AG04449 (cell line): ENCODE data around the gene CSRP3.
"Not testable (repeated sequence)": the region's sequence is repeated elsewhere in the genome, so short reads cannot be mapped to it uniquely, and the experiment has no call there.

ENCODE experiments used
- CTCF ChIA-PET: fragments of 350-600 bp; formaldehyde crosslinking; extraction: SDS; loops from one replicate; lab custom pipeline; 2021; ENCODE audit warnings: antibody characterized with exemption; lab: Yijun Ruan, JAX
- POLR2A ChIA-PET: fragments of 400-600, 350-600 bp; formaldehyde crosslinking; extraction: SDS; loops from one replicate; lab custom pipeline; 2020; ENCODE audit warnings: antibody characterized with exemption, inconsistent platforms; lab: Yijun Ruan, JAX
- DNase-seq: peaks from one replicate; pipeline ENCODE4 v3.0.0-alpha.2; 2010; ENCODE audit warnings: low read depth, low spot score
- H3K4me3 ChIP-seq: 2 replicates; pipeline ENCODE4 v1.5.1; 2011; ENCODE audit warnings: low read depth, mild to moderate bottlenecking, control low read depth, low read length
- CTCF ChIP-seq: IDR thresholded peaks from one replicate; pipeline ENCODE4 v1.5.1; 2011; ENCODE audit warnings: mild to moderate bottlenecking, moderate library complexity, low read length, control low read depth, inconsistent platforms; ENCODE audit not compliant: insufficient read depth; ENCODE audit errors: missing control alignments

CSRP3 gene

GRCh38 chr11:19161651-19162050, 40.1 kb downstream of the CSRP3 start:
- ChIA-PET POLR2A (no interaction called here), CTCF (interaction anchor here (0.8 to 1.4 kb wide), 3 partner anchors 9 to 91 kb away, joined by 3 to 4 read pairs (median 3); no protein-coding TSS in a partner anchor)
- no peak for TF ChIP-seq CTCF
- no peak for DNase-seq
- no peak overlapping the region for H3K4me3 ChIP-seq

DNA sequence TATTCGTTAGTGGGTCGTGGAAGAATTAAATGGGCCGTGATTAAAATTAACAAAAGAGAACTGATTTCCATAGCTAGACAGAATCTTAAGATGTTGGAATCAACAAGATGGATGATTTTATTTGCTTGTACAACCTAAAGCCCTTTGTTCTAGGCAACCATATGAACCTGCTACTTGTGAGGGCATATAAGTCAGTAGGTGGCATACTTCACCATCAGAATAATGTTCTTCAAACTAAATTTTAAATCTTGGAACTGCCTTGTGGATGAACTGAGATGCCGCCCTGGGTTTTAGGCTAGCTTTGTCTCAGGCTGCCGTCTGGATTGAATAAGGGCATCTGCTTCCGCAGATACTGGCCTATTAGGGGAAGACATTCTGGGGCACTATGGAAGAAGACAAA, 40.9 kb downstream of the CSRP3 start:
- no peak for DNase-seq
- TF ChIP-seq CTCF = no peak
- H3K4me3 ChIP-seq = no peak overlapping the region
- ChIA-PET POLR2A (no interaction called here), CTCF (interaction anchor here (0.8 to 1.4 kb wide), 2 partner anchors 90 to 92 kb away, joined by 3 to 4 read pairs; no protein-coding TSS in a partner anchor)

DNA sequence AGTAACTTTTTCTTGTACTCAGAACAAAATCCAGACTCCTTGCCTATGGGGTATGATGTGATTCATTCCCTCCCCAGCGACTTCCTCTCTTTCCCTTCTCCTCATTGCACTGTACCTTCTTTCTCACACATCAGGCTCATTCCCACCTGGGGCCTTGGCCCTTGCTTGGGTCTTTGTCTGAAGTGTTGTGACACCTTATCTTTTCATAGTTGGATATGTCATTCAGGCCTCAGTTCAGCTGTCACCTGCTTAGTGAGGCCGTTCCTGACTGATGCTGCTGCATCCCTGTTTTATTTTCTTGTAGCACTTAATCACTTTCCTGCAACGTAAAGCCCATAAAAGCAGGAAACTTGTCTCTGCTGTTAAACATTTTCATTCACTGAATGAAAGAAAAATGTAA, 44.9 kb downstream of the CSRP3 start:
- no peak for DNase-seq
- no peak overlapping the region for H3K4me3 ChIP-seq
- CTCF ChIA-PET = no interaction called here
- POLR2A ChIA-PET = no interaction called here
- no peak for TF ChIP-seq CTCF

- POLR2A ChIA-PET = no interaction called here
- no peak for DNase-seq
- TF ChIP-seq CTCF = no peak
- H3K4me3 ChIP-seq = no peak overlapping the region
- CTCF ChIA-PET = interaction anchor here (0.7 kb wide), 1 partner anchor 67 kb away, joined by 3 read pairs; no protein-coding TSS in a partner anchor
Measured at GRCh38 chr11:19145319-19145718, 56.5 kb downstream of the CSRP3 start.

DNA sequence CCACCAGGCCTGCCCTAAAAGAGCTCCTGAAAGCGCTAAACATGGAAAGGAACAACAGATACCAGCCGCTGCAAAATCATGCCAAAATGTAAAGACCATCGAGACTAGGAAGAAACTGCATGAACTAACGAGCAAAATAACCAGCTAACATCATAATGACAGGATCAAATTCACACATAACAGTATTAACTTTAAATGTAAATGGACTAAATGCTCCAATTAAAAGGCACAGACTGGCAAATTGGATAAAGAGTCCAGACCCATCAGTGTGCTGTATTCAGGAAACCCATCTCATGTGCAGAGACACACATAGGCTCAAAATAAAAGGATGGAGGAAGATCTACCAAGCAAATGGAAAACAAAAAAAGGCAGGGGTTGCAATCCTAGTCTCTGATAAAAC, 64.9 kb downstream of the CSRP3 start:
- CTCF ChIA-PET, DNase-seq, H3K4me3 ChIP-seq, POLR2A ChIA-PET: not testable (repeated sequence)

DNA sequence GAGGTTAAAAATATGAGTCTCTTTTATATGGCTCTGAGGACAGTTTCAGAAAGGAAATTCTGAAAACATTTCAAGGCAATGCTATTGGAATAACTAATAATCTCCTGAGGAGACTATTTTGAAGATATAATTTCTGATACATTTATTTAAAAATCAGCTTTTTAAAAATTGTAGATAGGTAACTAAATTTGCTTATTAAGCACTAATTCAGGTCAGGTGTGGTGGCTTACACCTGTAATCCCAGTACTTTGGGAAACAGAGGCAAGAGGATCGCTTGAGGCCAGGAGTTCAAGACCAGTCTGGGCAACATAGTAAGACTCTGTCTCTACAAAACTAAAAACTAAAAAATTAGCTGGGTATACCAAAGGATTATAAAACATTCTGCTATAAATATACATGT, 67.8 kb downstream of the CSRP3 start:
- no peak overlapping the region for H3K4me3 ChIP-seq
- TF ChIP-seq CTCF = no peak
- ChIA-PET POLR2A (no interaction called here), CTCF (interaction anchor here (1.2 kb wide), 1 partner anchor 63 kb away, joined by 3 read pairs; no protein-coding TSS in a partner anchor)
- DNase-seq = no peak
